ENCODE measurements around the gene U2AF1L4.
"Not testable (repeated sequence)": the region's sequence is repeated elsewhere in the genome, so short reads cannot be mapped to it uniquely, and the experiment has no call there.

U2AF1L4 gene

DNA sequence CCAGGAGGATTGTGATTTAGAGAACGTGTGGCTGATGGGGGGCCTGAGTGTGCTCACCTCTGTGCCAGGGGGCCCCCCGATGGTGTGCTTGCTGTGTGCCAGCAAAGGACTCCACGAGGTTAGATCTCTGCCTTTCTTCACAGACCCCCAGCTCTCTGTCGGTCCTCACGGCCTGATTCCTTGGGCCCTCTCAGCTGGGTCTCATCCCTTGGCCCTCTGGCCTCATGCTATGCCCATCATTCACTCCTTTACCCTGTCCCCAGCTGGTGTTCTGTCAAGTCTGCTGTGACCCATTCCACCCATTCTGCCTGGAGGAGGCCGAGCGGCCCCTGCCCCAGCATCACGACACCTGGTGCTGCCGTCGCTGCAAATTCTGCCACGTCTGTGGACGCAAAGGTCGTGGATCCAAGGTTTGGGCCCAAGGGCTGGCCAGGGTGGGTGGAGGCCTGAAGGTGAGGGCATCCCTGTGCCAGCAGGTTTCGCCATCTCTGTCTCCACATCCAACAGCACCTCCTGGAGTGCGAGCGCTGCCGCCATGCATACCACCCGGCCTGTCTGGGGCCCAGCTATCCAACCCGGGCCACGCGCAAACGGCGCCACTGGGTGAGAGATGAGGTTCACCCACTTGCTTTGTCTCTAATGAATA, 19.9 kb downstream of the U2AF1L4 start:
- no peak for DNase-seq (ENCODE audit: low read depth)

DNA sequence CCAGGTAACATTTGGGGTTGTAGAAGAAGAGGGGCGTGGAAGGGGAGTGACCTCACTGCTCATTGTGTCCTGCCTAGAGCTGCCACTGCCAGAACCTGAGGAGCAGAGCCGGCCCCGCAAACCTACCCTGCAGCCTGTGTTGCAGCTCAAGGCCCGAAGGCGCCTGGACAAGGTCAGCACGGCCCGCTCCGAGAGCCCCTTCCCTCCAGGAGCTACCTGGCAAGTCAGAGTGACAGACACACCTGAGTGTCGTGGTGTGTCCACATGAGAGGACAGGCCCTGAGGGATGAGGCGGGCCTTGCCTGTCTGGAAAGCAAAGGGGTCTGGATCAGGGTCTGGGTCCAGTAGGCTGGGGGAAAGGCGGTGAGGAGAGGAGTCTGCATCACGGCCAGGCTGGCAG, 20.7 kb downstream of the U2AF1L4 start:
- DNase-seq (ENCODE audit: low read depth): no peak

DNA sequence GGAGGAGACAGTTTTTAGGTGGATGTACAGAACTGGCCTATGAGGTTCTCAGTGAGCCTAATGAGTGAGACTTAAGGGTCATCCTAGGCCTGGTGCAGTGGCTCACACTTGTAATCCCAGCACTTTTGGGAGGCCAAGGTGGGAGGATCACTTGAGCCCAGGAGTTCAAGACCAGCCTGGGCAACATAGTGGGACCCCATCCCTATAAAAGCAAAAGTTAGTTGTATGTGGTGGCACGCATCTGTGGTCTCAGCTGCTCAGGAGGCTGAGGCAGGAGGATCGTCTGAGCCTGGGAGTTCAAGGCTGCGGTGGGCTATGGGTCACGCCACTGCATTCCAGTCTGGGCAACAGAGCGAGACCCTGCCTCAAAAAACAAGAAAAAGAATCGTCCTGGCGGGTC, 21.1 kb downstream of the U2AF1L4 start:
- not testable (repeated sequence) for DNase-seq (ENCODE audit: low read depth)

DNA sequence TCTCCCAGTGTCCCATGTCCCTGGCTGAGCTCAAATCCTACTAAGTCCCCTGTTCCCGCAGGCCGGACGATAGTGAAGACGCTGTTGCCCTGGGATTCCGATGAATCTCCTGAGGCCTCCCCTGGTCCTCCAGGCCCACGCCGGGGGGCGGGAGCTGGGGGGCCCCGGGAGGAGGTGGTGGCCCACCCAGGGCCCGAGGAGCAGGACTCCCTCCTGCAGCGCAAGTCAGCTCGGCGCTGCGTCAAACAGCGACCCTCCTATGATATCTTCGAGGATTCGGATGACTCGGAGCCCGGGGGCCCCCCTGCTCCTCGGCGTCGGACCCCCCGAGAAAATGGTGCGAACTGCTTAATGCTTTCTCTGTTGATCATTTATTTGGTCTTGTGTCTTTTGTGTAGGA, 21.5 kb downstream of the U2AF1L4 start:
- DNase-seq (ENCODE audit: low read depth): no peak

DNA sequence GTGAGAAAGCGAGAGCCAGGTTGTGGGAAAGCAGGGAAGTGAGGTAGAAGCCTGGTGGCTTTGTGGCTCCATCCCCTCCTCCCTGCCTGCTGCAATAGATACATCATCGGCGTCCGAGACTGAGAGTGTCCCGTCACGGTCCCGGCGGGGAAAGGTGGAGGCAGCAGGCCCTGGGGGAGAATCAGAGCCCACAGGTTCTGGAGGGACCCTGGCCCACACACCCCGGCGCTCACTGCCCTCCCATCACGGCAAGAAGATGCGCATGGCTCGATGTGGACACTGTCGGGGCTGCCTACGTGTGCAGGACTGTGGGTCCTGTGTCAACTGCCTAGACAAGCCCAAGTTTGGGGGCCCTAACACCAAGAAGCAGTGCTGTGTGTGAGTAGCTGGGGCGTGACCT, 22.3 kb downstream of the U2AF1L4 start:
- DNase-seq (ENCODE audit: low read depth): no peak

DNA sequence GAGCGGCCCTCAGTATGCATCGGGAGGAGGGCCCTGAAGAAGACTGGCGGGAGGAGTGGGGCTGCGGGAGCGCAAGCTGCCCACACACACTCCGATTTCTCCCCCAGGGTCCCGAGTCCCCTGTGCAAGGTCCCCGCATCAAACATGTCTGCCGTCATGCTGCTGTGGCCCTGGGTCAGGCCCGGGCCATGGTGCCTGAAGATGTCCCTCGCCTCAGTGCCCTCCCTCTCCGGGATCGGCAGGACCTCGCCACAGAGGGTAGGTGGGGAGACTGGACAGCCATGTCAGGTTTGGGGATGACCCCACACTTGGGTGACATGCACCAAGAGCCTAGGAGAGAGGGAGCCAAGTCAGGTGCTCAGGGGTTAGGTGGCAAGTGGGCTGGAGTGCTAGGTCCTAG, 22.8 kb downstream of the U2AF1L4 start:
- DNase-seq (ENCODE audit: low read depth): no peak

DNA sequence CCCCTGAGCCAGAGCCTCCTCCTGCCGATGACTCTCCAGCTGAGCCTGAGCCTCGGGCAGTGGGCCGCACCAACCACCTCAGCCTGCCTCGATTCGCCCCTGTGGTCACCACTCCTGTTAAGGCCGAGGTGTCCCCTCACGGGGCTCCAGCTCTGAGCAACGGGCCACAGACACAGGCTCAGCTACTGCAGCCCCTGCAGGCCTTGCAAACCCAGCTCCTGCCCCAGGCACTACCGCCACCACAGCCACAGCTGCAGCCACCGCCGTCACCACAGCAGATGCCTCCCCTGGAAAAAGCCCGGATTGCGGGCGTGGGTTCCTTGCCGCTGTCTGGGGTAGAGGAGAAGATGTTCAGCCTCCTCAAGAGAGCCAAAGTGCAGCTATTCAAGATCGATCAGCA, 23.8 kb downstream of the U2AF1L4 start:
- DNase-seq (ENCODE audit: low read depth): no peak

DNA sequence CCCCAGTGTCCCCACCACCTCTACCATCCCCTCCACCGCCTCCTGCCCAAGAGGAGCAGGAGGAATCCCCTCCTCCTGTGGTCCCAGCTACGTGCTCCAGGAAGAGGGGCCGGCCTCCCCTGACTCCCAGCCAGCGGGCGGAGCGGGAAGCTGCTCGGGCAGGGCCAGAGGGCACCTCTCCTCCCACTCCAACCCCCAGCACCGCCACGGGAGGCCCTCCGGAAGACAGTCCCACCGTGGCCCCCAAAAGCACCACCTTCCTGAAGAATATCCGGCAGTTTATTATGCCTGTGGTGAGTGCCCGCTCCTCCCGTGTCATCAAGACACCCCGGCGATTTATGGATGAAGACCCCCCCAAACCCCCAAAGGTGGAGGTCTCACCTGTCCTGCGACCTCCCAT, 24.6 kb downstream of the U2AF1L4 start:
- no peak for DNase-seq (ENCODE audit: low read depth)

DNA sequence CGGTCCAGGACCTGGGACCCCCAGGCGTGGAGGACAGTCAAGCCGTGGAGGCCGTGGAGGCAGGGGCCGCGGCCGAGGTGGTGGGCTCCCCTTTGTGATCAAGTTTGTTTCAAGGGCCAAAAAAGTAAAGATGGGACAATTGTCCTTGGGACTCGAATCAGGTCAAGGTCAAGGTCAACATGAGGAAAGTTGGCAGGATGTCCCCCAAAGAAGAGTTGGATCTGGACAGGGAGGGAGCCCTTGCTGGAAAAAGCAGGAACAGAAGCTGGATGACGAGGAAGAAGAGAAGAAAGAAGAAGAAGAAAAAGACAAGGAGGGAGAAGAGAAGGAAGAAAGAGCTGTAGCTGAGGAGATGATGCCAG, 25.1 kb downstream of the U2AF1L4 start:
- DNase-seq (ENCODE audit: low read depth): no peak

DNA sequence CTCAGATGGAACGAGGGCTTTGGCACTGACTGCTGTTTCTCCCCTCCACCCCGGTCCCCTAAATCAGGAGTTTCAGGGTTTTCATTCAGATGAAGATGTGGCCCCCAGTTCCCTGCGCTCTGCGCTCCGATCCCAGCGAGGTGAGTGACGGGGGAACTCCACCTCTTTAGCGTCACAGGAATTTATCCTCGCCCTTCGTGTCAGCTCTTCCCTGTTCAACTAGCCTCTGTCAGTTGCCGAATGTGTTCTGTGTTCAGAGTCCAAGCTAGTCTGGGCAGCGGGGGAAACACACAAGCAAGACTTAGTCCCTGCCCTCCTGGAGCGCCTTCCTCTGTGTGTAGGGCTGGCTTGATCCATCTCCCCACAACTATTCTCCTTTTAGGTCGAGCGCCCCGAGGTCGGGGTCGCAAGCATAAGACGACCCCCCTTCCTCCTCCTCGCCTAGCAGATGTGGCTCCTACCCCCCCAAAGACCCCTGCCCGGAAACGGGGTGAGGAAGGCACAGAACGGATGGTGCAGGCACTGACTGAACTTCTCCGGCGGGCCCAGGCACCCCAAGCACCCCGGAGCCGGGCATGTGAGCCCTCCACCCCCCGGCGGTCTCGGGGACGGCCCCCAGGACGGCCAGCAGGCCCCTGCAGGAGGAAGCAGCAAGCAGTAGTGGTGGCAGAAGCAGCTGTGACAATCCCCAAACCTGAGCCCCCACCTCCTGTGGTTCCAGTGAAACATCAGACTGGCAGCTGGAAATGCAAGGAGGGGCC, 25.6 kb downstream of the U2AF1L4 start:
- DNase-seq (ENCODE audit: low read depth): no peak

DNA sequence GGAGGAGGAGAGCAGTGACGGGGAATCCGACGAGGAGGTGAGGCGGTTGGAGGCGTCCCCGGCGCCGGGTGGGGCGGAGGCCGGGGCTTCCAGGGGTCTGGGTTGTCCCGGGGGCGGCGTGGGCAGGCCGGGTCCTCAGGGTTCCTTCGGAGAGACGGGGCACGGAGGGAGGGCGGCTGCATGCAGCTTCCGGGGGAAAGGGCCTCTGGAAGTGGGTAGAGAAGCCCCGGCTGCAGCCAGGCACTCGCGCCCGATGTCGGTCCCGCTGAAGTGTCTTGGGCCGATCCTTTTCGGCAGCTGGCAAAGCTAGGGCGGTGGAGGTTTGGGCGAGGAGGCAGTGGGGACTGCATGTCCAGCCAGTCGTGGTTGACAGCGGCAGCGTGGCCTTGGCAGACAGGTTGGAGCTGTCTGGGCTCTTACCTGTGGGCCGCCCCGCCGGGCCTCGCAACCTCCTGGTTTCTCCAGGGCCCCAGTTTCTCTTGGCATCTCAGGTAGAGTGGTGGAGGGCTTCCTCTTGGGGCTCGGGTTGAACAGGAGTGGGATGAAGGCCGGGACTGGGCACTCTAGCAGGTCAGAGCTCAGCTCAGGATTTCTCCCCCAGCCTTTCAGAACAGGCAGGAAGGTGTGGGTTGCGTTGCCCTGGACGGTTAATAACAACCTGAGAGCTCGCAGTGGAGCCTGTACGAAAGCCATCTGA, 26.7 kb downstream of the U2AF1L4 start:
- DNase-seq (ENCODE audit: low read depth): no peak

DNA sequence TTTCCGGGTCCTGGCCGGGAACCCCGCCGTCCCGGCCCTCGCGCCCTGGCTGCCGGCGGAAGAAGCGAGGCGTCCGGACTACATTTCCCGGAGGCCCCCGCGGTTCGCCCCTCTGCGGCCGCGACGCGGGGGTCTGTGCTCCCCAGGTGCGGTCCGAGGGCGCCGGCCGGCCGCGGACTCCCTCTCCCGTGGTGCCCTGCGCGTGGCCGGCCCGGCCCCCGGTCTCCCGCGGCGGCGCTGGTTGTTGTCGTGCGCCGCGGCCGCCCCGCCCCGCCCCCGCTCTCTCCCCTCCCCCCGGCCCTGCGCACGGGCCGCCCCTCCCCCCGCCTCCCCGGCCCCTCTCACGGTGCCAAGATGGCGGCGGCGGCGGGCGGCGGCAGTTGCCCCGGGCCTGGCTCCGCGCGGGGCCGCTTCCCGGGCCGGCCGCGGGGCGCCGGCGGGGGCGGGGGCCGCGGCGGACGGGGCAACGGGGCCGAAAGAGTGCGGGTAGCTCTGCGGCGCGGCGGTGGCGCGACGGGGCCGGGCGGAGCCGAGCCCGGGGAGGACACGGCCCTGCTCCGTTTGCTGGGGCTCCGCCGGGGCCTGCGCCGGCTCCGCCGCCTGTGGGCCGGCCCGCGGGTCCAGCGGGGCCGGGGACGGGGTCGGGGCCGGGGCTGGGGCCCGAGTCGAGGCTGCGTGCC, 27.4 kb downstream of the U2AF1L4 start, which contains the start of gene KMT2B:
Gene KMT2B, plus strand, starts transcription at position 339 of the 680 bp plus-strand sequence. Its CDS starts 16 bp downstream, at position 355.
- DNase-seq (ENCODE audit: low read depth): peak; percentile 94

DNA sequence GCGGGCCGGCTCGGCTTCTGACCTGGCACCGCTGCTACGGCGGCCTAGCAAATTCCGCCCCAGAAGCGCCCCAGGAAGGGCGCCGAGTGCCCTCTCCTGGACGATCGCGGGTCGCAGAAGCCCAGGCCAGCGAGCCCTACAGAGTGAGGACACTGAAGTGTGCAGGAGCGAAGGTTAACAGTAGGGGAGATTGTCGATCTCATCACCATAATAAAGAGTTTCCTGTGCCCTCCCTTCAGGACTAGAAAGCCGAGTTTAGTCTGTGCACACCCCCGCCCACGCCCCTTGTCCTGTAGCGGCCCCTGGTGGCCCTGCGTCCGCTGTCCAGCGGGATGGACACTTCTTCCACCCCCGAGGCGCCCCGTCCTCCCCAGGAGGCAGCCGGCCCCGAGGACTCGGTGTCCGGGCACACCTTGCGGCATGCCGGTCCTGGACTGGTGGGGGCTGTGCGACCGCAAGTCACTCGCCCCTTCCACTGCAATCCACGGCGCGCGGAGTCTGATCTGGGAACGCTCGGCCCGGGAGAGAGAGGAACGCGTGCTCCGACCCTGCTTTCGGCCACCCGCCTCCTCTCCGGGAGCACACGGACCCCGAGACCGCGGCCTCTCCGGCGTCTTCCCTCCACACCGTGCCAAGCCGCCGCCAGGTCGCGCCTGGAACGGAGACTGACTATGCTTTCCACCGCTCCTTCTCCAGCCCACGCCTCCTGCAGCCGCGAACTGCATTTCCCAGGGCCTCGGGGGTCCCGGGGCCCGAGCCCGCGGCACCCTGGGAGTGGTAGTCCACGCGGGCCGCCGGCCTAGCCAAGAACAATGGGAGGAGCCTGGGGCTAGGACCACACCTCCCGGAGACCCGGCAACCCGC, 28.2 kb downstream of the U2AF1L4 start:
- DNase-seq (ENCODE audit: low read depth): peak; percentile 81

DNA sequence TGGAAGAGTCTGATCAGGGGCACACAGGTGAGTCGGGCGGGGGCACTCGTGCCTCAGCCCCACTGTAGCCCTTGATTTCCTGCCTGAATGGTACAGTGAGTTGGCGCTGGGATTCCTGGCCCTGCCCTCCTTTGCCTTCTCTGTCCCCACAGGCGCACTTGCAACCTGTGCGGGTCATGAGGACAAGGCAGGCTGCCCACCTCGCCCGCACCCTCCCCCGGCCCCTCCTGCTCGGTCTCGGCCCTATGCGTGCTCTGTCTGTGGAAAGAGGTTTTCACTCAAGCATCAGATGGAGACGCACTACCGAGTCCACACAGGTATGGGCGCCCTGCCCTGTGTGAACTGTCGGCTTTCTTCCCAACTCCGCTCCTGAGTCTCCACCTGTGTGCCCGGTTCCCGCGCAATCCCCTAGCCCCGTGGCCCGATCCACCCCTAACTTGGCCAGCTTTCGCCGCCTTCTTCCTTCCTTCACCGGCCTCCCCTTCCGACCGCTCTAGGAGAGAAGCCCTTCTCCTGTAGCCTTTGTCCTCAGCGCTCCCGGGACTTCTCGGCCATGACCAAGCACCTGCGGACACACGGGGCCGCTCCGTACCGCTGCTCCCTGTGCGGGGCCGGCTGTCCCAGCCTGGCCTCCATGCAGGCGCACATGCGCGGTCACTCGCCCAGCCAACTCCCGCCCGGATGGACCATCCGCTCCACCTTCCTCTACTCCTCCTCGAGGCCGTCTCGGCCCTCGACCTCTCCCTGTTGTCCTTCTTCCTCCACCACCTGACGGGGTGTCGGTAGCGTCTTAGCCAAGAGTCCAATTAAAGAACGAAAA, 29.0 kb downstream of the U2AF1L4 start:
- DNase-seq (ENCODE audit: low read depth): peak; percentile 18

DNA sequence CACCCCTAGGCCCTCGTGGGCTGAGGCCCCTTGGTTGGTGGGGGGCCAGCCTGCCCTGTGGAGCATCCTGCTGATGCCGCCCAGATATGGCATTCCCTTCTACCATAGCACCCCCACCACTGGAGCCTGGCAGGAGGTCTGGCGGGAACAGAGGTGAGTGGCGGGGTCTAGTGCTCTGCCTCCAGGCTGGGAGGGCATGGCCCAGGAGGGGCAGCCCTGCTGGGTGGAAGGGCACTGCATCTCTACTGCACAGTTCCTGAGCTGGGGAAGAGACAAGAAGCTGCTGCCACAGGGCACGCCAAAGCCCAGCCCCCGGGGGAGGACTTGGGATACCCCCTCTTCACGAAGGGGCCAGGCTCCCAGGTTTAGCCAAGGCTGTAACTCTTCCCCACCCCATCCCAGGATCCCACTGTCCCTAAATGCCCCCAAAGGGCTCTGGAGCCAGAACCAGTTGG, 29.8 kb downstream of the U2AF1L4 start:
- no peak for DNase-seq (ENCODE audit: low read depth)

DNA sequence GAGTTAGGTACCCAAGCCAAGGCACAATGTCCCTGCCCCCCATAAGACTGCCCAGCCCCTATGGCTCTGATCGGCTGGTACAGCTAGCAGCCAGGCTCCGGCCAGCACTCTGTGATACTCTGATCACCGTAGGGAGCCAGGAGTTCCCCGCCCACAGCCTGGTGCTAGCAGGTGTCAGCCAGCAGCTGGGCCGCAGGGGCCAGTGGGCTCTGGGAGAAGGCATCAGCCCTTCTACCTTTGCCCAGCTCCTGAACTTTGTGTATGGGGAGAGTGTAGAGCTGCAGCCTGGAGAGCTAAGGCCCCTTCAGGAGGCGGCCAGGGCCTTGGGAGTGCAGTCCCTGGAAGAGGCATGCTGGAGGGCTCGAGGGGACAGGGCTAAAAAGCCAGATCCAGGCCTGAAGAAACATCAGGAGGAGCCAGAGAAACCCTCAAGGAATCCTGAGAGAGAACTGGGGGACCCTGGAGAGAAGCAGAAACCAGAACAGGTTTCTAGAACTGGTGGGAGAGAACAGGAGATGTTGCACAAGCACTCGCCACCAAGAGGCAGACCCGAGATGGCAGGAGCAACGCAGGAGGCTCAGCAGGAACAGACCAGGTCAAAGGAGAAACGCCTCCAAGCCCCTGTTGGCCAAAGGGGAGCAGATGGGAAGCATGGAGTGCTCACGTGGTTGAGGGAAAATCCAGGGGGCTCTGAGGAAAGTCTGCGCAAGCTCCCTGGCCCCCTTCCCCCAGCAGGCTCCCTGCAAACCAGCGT, 30.4 kb downstream of the U2AF1L4 start:
- no peak for DNase-seq (ENCODE audit: low read depth)

DNA sequence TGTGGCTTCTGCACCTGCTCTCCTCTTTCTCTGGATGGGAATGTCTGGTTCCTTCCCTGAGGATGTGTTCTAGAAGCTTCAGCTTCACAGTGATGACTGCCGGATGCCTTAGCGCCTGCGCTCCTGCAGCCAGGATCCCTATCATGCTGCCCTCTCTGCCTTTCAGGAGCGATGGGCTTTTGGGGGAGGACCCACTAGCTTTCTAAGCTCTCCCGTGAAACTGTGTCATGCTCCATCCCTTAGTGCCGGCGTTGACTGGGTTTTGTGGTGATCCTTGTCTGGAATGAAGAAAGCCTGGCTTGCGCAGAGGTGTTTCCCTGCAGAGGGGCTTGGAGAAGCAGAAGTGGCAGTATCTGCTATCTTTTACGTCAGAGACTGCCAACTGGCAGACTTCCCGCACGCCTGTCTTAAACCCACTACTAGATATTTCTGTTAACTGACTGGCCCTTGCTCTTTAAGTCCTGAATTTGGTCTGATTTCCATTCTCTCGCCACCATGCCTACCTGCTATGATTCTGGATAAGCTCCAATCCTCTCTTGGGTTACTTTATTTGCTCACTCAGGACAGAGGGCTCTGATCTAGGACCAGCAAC, 31.2 kb downstream of the U2AF1L4 start:
- DNase-seq (ENCODE audit: low read depth): no peak

DNA sequence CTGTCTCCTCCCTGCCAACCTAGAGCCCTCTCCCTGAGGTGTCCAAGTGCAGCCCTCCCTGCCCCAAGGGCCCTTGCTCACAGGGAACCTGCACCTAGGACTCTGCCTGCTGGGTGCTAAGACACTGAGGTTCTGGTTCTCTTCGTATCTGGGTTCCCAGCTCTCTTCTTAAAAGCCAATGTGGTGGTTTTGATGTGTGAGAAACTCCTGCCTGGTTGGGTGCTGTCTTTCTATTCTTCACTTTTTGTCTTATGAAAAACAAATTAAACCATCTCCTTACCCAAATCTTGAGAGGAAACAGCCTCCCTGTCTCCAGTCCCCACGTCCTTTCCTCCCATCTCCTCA, 31.7 kb downstream of the U2AF1L4 start:
- DNase-seq (ENCODE audit: low read depth): no peak

Measured in fibroblast of gingiva (primary cell).